HEK293T (cell line): ENCODE results near the gene FHIT.

Source experiments
- ARNT ChIP-seq: fragments of 450-650 bp; IDR thresholded peaks from 2 replicates; pipeline ENCODE4 v1.6.1; 2017; ENCODE audit warnings: mild to moderate bottlenecking
- BHLHE40 ChIP-seq: fragments of 450-650 bp; IDR thresholded peaks from 2 replicates; pipeline ENCODE4 v1.6.1; 2016; ENCODE audit warnings: mild to moderate bottlenecking, moderate library complexity, borderline replicate concordance
- CTBP1 ChIP-seq: fragments of 450-650 bp; IDR thresholded peaks from 2 replicates; pipeline ENCODE4 v1.6.1; 2016; ENCODE audit warnings: borderline replicate concordance
- ELF4 ChIP-seq: fragments of 450-650 bp; IDR thresholded peaks from 2 replicates; pipeline ENCODE4 v1.6.1; 2017; ENCODE audit warnings: antibody characterized with exemption
- FOXA1 ChIP-seq: fragments of 450-650 bp; IDR thresholded peaks from 2 replicates; pipeline ENCODE4 v1.6.1; 2016; ENCODE audit warnings: mild to moderate bottlenecking
- FOXK2 ChIP-seq: fragments of 450-650 bp; IDR thresholded peaks from 2 replicates; pipeline ENCODE4 v1.6.1; 2016; ENCODE audit warnings: mild to moderate bottlenecking
- FOXM1 ChIP-seq: fragments of 450-650 bp; IDR thresholded peaks from 2 replicates; pipeline ENCODE4 v1.6.1; 2017; ENCODE audit warnings: mild to moderate bottlenecking, borderline replicate concordance
- LEF1 ChIP-seq: fragments of 450-650 bp; IDR thresholded peaks from 2 replicates; pipeline ENCODE4 v1.6.1; 2017; ENCODE audit warnings: mild to moderate bottlenecking, borderline replicate concordance
- SP1 ChIP-seq: fragments of 450-650 bp; IDR thresholded peaks from 2 replicates; pipeline ENCODE4 v1.6.1; 2017
- SUZ12 ChIP-seq: fragments of 450-650 bp; IDR thresholded peaks from 2 replicates; pipeline ENCODE4 v1.6.1; 2016; ENCODE audit warnings: mild to moderate bottlenecking
- TARDBP ChIP-seq: fragments of 450-650 bp; IDR thresholded peaks from 2 replicates; pipeline ENCODE4 v1.6.1; 2016
- ZNF384 ChIP-seq: fragments of 450-650 bp; IDR thresholded peaks from 2 replicates; pipeline ENCODE4 v1.6.1; 2016
- TF ChIP-seq, protein P1 (sequence below): fragments of 450-650 bp; IDR thresholded peaks from 2 replicates; pipeline ENCODE4 v1.6.1; 2016

DNA sequence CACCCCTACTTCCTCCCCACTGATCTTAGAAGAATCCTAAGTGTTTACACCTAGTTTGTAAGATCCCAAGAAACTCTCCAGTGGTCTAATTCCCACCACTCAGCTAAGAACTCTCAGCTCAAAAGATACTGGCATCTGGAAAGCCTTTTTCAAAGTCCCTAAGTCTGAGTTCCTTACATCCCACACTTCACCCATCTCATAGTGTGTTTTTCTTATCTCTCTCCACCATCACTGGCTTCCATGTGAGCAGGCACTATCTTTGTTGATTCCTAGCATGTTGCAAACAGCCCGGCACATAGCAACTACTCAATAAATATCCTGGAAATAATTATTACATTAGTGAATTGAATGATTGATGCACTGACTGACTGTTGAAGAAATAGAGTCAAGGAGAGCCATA lies 173.7 kb downstream of the FHIT start:
- TF ChIP-seq TARDBP (no peak), ZNF384 (no peak), FOXA1 (no peak), ELF4 (no peak), SP1 (no peak), BHLHE40 (no peak), ARNT (no peak), SUZ12 (no peak), FOXM1 (no peak), CTBP1 (no peak), FOXK2 (no peak), LEF1 (no peak)
- TF ChIP-seq, protein P1, sequence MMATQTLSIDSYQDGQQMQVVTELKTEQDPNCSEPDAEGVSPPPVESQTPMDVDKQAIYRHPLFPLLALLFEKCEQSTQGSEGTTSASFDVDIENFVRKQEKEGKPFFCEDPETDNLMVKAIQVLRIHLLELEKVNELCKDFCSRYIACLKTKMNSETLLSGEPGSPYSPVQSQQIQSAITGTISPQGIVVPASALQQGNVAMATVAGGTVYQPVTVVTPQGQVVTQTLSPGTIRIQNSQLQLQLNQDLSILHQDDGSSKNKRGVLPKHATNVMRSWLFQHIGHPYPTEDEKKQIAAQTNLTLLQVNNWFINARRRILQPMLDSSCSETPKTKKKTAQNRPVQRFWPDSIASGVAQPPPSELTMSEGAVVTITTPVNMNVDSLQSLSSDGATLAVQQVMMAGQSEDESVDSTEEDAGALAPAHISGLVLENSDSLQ = no peak
